Heart right ventricle (tissue), 16 donors: ENCODE data around the gene MACROD2. TPM values are rescaled to one million over a fixed set of nuclear protein-coding genes. Genes with fewer than 3 reads are reported as not detected.

Experiments used
- ATAC-seq, 8 donors: fragments of 200-7000 bp; cut with Tn5 transposase; one replicate each; pipeline ENCODE4 v1.9.1; 2020; ENCODE audit warnings: mild to moderate bottlenecking in 8 of 8, moderate library complexity in 8 of 8, moderate number of reproducible peaks in 1 of 8
- DNase-seq, 2 donors: peaks; one replicate each; pipeline ENCODE4 v3.0.0-alpha.2; 2020
- H3K27ac ChIP-seq, 10 donors: fragments of 200-600 bp; sonication (generic) in 2 of 10; one replicate each; pipeline versions ENCODE4 v1.5.0 to v1.8.0; 2020 to 2022; ENCODE audit warnings: mild to moderate bottlenecking in 3 of 10
- H3K27me3 ChIP-seq, 7 donors: fragments of 200-600 bp; one replicate each; pipeline ENCODE4 v1.8.0; 2021 to 2022; ENCODE audit warnings: mild to moderate bottlenecking in 2 of 7
- H3K36me3 ChIP-seq, 9 donors: fragments of 200-600 bp; sonication (generic) in 1 of 9; one replicate each; pipeline versions ENCODE4 v1.5.0 to v1.8.0; 2020 to 2022; ENCODE audit warnings: mild to moderate bottlenecking in 2 of 9
- H3K4me1 ChIP-seq, 9 donors: fragments of 200-600 bp; sonication (generic) in 1 of 9; one replicate each; pipeline versions ENCODE4 v1.5.0 to v1.8.0; 2020 to 2022; ENCODE audit warnings: mild to moderate bottlenecking in 4 of 9
- H3K4me3 ChIP-seq, 10 donors: fragments of 200-600 bp; sonication (generic) in 2 of 10; one replicate each; pipeline versions ENCODE4 v1.5.0 to v1.8.0; 2020 to 2022; ENCODE audit warnings: mild to moderate bottlenecking in 7 of 10, moderate library complexity in 2 of 10
- H3K9me3 ChIP-seq, 11 donors: fragments of 200-600 bp in 10 of 11; sonication (generic) in 2 of 11; one replicate each; pipeline versions ENCODE4 v1.5.0 to v1.8.0; 2013 to 2022; ENCODE audit warnings: mild to moderate bottlenecking in 2 of 11, control low read depth in 1 of 11, moderate library complexity in 1 of 11
- WGBS, 2 donors: extraction: QIAGEN DNeasy Blood & Tissue Kit; methylation state at CpG; one replicate each; pipeline ENCODE4 v1.1.7; 2013; ENCODE audit warnings: inconsistent platforms in 1 of 2; 5-methylcytosine and 5-hydroxymethylcytosine counted together
- intact Hi-C, 10 donors: fragments of 100-400 bp; cut with DNase I; formaldehyde crosslinking; loops; one replicate each; pipeline versions ENCODE4 v1.11.1 to v1.14.2; 2022
- polyA plus RNA-seq, 2 donors: library from polyadenylated mRNA; stranded (reverse); fragments of 200-250 nt; gene quantifications; one replicate each; pipeline ENCODE4 v1.2.3, GENCODE V29; 2013
- total RNA-seq, 10 donors: library from RNA; stranded (reverse); fragmentation: NEBNext Ultra II Directional in 3 of 10; extraction: Animal tissue kit (Norgen Biotek cat#: 25700) in 3 of 10; gene quantifications; one replicate each; pipeline versions ENCODE4 v1.2.1 to v1.2.4, GENCODE V29; 2021 to 2023
- TF ChIP-seq, protein P1 (sequence below), 9 donors: fragments of 200-600 bp; sonication (generic) in 2 of 9; IDR thresholded peaks; one replicate each; pipeline versions ENCODE4 v1.5.0 to v1.8.0; 2021 to 2022; ENCODE audit warnings: antibody characterized with exemption in 9 of 9, mild to moderate bottlenecking in 5 of 9, moderate library complexity in 1 of 9
- donor health status: Arrhythmogenic right ventricular cardiomyopathy.
- donor health status: ischemic (EF 13 %, LVEDD 7.1; RV severe dilation, severe dysfunction).
- donor health status: healthy with polysubstance abuse.
- donor health status: DM: no; HTN: yes; CAD: no.
- donor health status: DM: no; HTN: no; CAD: no.
- donor health status: ischemic (EF 25% LVEDD 6.9; RV normal size, moderate dysfunction).
- donor health status: ischemic (EF 25% LVEDD 5.7; RV mildly dilated, moderate dysfunction).
- donor health status: healthy.
- donor health status: DM: yes; HTN: yes; CAD: no.
- donor health status: Ischemic cardiomyopathy.
- donor health status: ischemic (EF 35%, LVEDD 5.7; RV mildly dilated, moderate dysfunction).
- donor health status: nonischemic (EF 11% LVEDD 7.7; RV severe dilation, severe dysfunction).
- donor health status: DM: yes; HTN: yes; CAD: no.
- donor health status: PGD.
- donor health status: ischemic (EF 29% LVEDD 5.4; RV normal size, mild dysfunction).
- donor health status: nonischemic (EF 23%, LVEDD 6.1; RV moderate dilation, normal function).

Gene MACROD2
- total and polyA plus RNA-seq, 12 donors, result 0.28 to 6.4 (median 4.1) TPM

DNA sequence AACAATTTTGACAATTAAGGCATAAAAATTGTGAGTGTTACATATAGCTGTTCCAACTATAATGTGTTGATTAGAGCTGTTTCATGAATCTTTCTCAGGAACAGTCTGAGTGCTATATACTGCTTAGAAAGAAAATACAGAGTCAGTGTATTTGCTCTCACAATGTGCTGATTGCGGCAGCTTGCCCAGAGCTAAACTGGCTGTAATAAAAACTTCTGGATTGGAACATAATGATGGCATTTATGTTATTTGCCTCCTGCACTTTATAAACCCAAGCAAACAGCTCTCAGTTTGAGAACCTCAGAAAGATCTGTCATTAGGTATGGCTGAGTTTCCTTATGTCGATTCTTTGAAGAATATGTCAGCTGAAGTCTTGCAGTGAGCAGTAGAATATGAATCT is 312.6 kb downstream of the MACROD2 start:
- intact Hi-C loops, result loop anchor here in 1 of 10 donors (1.0 kb wide), 1 partner anchor 11 kb away; no protein-coding TSS in a partner anchor
- TF ChIP-seq, protein P1, sequence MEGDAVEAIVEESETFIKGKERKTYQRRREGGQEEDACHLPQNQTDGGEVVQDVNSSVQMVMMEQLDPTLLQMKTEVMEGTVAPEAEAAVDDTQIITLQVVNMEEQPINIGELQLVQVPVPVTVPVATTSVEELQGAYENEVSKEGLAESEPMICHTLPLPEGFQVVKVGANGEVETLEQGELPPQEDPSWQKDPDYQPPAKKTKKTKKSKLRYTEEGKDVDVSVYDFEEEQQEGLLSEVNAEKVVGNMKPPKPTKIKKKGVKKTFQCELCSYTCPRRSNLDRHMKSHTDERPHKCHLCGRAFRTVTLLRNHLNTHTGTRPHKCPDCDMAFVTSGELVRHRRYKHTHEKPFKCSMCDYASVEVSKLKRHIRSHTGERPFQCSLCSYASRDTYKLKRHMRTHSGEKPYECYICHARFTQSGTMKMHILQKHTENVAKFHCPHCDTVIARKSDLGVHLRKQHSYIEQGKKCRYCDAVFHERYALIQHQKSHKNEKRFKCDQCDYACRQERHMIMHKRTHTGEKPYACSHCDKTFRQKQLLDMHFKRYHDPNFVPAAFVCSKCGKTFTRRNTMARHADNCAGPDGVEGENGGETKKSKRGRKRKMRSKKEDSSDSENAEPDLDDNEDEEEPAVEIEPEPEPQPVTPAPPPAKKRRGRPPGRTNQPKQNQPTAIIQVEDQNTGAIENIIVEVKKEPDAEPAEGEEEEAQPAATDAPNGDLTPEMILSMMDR (IDR thresholded peaks at IDR 0.05), result no peak
- Histone ChIP-seq H3K9me3 (peaks cover 0 to under 1% (median 0%) of the 10 kb centered on the region in 11 donors), H3K27ac (no peak overlapping the region), H3K4me1 (no peaks in the 10 kb centered on the region), H3K36me3 (no peaks in the 10 kb centered on the region), H3K4me3 (no peak overlapping the region), H3K27me3 (no peaks in the 10 kb centered on the region)
- no peak for DNase-seq
- WGBS, 2 donors, result 83 to 89% methylated on average over 2 of the region's 2 CpGs
- no peak for ATAC-seq

DNA sequence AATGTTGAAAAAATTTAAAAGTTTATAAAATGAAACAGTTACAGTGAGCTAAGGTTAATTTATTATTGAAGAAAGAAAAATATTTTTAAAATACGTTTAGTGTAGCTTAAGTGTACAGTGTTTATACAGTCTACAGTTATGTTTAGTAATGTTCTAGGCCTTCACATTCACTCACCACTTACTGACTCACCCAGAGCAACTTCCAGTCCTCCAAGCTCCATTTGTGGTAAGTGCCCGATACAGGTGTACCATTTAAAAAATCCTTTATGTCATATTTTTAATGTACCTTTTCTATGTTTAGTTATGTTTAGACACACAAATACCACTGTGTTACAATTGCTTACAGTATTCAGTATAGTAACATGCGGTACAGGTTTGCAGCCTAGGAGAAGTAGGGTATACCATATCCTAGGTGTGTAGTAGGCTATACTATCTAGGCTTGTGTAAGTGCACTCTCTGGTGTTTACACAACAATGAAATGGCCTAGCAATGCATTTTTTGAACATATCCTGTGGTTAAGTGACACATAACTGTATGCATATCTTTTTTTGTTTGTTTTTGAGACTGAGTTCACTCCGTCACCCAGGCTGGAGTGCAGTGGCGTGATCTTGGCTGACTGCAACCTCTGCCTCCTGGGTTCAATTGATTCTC is 315.8 kb downstream of the MACROD2 start:
- DNase-seq (no peak), ATAC-seq (no peak)
- H3K27me3 ChIP-seq, result no peaks in the 10 kb centered on the region
- TF ChIP-seq, protein P1 (IDR thresholded peaks at IDR 0.05), result no peak
- no peak overlapping the region for H3K4me3 ChIP-seq
- H3K4me1 ChIP-seq, result no peaks in the 10 kb centered on the region
- 91 to 93% methylated on average over 5 of the region's 5 CpGs for WGBS, 2 donors
- intact Hi-C loops, result no loop called here
- H3K9me3 ChIP-seq, result no peaks in the 10 kb centered on the region
- H3K27ac ChIP-seq, result no peak overlapping the region
- H3K36me3 ChIP-seq, result no peaks in the 10 kb centered on the region

GRCh38 chr20:14312001-14312400 is 316.7 kb downstream of the MACROD2 start:
- H3K4me3 ChIP-seq, result no peak overlapping the region
- H3K4me1 ChIP-seq, result no peaks in the 10 kb centered on the region
- no peaks in the 10 kb centered on the region for H3K27me3 ChIP-seq
- DNase-seq (no peak), ATAC-seq (no peak)
- no peaks in the 10 kb centered on the region for H3K36me3 ChIP-seq
- intact Hi-C loops, result no loop called here
- no peak overlapping the region for H3K27ac ChIP-seq
- TF ChIP-seq, protein P1 (IDR thresholded peaks at IDR 0.05), result no peak
- no peaks in the 10 kb centered on the region for H3K9me3 ChIP-seq
- 87 to 91% methylated on average over 2 of the region's 2 CpGs for WGBS, 2 donors

DNA sequence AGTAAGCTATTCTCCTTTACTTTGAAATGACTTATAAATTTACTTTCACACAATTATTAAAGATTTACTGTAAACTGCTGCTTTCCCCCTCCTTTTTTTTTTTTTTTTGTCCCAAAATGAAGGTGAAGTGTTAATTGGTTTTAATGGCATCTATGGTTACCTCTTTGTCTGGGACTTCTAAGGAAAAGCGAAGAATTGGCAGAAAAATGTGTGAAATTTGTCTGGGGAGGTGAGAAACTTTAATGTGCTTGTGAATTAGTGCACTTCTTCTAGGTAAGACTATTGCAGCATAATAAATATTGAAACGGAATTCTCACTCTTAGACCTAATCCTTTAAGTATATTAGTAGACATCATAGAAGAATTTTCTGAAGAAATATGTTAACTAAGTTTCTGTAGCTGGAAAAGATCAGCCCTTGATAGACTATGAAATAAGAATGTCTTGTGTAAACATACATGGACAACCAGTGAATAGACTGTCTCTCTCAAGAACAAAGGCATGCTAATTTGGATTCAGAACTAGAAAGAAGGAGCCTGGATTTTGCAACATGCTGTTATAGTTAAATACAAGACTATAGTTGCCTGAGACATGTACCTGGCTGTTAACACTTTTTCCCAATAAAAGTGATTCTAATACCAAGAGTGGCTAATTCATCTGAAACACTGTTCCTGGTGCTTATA is 318.2 kb downstream of the MACROD2 start:
- DNase-seq (no peak), ATAC-seq (no peak)
- Histone ChIP-seq H3K4me1 (no peaks in the 10 kb centered on the region), H3K4me3 (no peak overlapping the region), H3K27me3 (no peaks in the 10 kb centered on the region), H3K27ac (no peak overlapping the region), H3K36me3 (no peaks in the 10 kb centered on the region), H3K9me3 (no peaks in the 10 kb centered on the region)
- TF ChIP-seq, protein P1 (IDR thresholded peaks at IDR 0.05), result no peak
- intact Hi-C loops, result no loop called here
- WGBS, 2 donors, result 67 to 71% methylated on average over 2 of the region's 2 CpGs
